ENCODE measurements around the gene MAPKAPK3.

The MAPKAPK3 gene

DNA sequence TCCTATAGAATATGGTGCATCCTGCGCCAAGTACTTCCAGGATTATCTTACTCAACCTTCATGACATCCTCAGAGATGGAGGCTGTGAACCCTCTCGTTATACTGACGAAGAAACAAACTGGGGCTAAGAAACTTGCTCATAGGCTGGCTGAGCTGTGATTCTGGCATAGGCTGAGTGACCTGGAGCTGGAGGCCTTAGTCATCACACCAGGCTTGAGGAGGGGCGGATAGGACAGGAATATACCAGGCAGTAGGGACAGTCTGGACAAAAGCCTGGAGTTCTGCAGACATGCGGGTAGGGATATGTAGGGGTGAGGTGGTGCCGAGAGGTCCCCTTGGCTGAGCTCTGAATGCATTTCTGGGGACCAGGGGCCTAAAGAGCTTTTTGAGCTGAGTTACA, 29.6 kb upstream of the MAPKAPK3 start:
- DNase-seq (ENCODE audit: low read depth in 2 of 2): no peak

DNA sequence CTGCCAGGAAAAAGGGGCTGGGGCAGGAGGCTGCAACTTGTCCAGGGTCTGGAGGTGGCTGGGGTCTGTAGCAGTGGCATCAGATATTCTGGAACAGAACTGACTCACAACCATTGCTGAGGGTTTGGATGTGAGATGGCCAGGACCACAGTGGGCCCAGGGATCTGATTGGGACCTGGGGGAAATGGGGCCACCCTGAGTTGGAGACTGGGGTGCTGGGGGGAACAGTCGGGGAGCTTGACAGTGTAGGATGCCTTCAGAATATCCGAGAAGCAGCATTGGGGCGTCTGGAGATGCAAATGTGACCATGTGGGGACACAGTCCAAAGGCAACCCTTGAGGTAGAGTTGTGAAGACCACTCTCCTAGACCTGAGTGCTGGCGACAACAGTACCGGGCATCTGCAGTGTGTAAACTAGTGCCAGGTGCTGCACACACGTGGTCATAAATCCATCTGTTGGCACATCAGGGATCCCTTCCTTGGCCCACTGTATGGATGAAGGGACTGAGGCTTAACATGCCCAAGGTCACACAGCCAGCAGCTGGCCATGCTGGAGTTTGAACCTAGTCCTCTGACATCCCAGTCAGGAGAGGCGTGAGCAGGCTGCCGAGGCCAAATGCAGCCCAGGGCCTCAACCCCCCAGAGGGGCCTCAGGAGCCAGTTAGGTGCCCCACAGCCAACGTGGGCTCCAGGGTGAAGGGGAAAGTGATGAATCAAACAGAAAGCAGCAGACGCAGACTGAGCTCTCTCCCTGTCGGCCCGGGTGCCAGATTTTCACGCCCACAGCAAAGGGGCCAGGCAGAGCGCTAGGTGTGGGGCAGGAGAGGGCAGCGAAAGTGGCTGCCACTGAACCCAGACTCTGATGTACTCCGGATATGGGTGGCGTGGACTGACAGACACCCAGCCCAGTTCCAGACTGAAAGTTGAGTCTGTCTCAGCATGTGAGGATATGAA, 28.9 kb upstream of the MAPKAPK3 start:
- peak in 1 of 2 donors; percentile 74 for DNase-seq (ENCODE audit: low read depth in 2 of 2)

DNA sequence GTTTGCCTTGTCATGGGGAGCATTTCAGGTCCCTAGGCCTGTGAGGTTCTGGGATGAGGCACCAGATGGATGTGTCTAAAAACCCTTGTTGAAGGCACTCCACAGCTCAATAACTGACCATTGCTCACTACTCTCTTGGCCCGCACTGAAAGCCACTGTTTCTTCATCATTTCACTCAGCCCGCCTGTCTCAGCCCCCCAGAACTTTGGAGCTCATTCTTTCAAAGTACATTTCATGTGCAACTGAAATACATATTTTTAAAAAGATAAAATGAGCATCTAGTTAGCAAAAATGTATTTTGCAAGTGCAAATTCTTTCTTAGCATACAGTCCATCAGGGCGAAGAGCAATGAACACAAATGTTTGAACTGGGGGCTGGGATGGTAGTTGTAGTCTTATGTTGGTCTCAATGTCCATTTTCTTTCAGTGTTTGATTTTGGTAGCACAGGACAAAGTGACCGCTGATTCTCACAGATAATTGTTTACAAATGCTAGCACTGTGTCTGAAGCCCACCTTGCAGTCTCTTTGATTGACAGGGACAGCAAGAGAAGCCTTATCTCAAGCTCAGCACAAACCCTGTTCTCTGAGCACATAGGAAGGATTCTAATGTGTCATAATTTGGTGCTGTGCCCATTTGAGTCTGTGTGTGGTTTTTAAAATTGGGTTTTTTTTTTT, 28.1 kb upstream of the MAPKAPK3 start:
- DNase-seq (ENCODE audit: low read depth in 2 of 2): no peak

DNA sequence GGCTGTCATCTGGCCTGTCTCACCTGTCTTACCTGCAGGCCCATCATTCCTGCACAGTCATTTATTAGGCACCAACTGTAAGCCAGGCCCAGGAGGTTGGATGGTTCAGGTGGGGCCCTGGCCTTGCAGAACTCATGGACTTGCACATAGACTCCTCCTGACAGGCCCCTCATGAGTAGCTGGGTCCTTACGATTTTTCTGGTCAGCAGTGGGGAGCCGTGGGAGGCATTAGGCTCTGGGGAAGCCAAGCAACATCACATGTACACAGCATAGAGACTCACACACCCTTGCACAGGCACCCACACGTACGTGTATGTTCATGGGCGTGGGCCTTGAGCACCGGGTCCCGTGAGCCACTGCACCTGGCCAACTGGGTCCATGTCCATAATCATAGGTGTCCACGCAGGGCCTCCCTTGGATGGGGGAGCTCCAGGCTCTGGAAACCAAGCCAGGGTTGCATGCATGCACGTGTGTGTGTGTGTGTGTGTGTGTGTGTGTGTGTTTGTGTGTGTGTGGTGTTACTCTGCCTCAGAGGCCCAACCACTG, 25.7 kb upstream of the MAPKAPK3 start:
- no peak for DNase-seq (ENCODE audit: low read depth in 2 of 2)

DNA sequence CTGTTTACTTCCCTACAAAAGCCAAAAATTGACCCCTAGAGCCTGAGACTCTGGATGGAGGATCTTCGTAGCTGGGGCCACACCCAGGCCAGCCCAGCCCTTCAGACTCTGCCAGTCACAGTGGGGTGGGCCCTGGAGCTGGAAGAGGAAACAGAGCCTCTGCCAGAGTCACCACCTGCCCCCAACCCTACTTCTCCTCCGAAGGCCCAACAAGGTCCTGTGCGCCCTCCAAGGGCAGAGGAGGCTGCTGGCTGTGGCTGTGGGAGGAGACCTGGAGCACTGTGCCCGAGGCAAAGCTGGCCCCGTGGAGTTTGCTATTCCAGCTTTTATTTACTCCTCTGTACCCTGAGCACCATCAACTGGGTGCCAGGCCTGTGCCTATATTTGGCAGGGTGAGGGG, 24.4 kb upstream of the MAPKAPK3 start:
- DNase-seq (ENCODE audit: low read depth in 2 of 2): no peak

DNA sequence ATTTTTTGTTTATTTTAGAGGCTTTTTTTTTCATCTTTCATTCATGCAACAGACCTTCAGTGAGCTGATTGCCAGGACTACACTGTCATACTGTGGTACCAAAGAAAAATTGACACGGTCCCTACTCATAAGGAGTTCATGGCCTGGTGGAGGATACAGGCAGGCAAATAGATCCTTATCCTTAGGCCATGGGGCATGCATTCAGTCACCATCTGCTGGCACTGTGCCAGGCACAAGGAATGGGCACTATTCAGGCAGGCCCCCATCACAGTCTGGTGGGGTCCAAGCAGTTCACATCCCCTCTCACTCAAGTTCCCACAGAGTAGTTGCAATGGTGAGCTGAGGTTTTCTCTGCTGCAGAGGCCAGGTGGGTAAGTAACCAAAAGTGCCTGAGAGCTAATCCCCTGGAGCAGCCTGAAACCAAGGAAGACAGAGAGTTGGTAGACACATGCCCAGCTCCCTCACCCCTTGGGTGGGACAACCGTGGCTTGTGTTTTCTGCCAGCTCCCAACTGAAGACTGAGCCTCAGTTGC, 22.6 kb upstream of the MAPKAPK3 start:
- no peak for DNase-seq (ENCODE audit: low read depth in 2 of 2)

DNA sequence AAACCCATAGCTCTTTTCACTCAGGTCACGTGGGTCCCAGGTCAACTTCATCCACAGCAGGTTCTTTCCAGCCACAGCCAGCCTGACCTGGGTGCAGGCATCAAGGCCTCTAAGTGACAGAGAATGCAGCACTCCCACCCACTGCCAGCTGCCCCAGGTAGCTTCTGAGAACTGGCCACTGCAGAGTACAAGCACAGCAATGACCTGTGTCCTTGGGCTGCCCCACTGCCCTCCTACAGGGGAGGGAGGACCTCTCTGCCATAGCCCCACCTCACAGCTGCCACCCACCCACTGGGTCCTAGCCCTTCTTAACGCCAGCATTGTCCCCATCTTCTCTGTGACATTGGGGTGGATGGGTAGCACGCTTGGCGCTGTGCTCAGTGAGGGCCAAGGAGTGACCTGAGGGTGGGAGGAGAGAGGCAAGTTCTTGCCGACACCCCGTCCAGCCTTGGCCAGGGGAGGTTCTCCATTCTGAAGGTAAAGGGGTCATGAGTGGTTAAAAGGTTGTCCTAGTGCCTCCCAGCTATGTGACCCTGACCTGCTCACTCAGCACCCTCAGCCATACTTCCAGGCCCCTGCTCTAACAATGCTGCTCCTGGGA, 17.7 kb upstream of the MAPKAPK3 start:
- no peak for DNase-seq (ENCODE audit: low read depth in 2 of 2)

DNA sequence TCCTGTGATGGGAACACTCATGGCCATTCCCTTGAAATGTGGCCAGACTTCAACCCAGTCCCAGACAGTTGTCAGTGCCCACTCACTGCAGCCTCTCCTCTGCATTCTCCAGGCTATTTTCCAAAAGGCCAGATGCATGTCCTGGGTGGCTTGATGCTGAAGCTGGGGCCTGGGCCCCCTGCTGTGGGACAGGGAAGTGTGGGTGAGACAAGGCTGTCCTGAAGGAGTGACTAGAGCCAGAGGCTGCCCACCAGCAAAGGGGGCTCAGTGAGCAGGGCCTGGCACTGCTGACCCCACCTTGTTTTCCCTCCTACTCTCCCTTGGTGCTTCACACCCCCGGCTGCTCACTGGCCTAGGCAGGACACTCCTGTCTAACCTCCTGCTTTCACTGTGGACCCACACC, 17.2 kb upstream of the MAPKAPK3 start:
- DNase-seq (ENCODE audit: low read depth in 2 of 2): no peak

DNA sequence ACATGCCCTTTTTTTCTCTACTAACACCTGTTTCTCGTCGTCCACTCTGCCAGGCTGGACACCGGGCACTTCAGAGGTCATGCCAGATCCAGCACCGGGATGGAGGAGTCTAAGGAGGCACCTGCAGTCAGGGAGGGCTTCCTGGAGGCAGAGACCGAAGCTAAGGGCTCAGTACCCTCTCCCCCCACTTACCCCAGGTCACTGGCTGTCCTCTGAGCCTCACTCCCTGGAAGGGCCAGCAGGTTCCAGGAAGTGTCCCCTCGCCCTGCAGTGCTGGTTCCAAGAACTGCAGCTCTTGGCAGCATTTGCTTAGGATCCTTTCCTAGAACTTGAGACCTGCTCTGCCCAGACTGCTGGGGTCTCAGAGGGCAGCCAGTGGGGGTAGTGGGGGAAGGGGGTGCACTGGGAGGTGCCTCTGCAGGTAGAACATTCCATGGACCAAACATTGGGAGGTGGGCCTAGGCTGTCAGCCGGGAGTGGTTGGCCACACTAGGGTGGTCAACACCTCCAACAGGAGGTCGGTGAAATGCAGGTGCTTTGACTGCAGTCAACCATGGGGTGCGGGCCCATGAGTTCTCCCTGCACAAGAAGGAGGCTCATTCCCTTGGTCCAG, 16.7 kb upstream of the MAPKAPK3 start:
- no peak for DNase-seq (ENCODE audit: low read depth in 2 of 2)

DNA sequence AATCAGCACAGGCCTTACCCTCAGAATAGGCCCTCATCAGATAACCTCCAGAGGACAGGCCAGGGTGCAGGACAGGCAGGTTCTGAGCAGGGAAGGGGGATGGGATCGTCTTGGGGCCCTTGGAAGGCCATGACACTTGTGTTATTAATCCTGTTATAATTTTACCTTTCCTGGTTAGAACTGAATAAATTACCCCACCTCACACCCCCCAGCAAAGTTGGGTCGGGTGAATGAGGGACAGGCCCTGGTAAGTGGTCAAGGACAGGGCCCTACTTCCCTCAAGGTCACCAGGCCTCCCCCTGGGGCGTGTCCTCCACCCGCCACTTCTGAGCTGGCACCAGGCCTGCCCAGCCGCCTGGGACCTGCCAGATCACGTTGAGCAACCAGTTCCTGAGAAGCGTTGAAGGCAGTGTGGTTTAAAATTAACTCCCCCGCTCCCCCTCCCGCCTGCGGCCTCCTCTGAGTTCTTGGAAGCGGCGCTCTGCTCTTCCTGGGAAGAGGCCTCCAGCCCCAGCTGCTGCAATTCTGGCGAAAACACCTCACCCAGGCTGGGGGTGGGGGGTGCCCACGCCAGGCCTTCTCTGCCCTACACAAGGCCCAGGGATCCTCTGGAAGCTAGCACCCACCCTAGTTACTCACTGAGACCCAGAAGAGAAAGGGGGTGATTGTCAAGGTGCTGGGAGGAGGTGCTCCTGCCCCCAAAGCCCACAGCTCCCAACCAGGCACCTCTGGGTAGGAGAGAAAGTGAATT, 15.9 kb upstream of the MAPKAPK3 start:
- DNase-seq (ENCODE audit: low read depth in 2 of 2): peak; percentile 84 to 93

DNA sequence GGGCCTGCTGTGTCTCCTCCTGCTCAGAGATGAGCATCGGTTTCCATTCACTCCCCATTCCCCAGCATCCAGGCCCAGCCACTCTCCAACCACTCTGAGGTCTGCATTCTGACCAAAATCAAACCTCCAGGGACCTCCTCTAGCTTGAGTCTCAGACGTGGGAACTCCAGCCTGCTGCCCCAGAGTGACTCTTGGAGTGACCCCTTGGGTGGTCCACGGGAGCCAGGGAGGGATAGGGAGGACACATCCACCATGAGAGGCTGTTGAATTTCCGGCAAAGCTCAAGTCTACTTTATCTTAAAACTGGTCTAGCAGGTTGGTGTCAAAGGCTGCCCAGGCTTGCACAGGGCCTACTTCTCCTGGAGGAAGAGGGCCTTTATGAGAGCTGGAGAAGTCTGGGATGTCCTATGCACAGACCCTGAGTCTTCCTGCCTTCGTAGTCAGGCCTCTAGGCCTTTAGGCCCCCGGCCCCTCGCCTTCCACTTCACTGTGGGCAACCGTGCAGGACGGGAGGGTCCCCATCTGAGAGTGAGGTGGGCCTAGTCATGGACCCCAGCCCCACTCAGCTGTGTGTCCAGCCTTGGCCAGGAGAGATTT, 14.3 kb upstream of the MAPKAPK3 start:
- no peak for DNase-seq (ENCODE audit: low read depth in 2 of 2)

DNA sequence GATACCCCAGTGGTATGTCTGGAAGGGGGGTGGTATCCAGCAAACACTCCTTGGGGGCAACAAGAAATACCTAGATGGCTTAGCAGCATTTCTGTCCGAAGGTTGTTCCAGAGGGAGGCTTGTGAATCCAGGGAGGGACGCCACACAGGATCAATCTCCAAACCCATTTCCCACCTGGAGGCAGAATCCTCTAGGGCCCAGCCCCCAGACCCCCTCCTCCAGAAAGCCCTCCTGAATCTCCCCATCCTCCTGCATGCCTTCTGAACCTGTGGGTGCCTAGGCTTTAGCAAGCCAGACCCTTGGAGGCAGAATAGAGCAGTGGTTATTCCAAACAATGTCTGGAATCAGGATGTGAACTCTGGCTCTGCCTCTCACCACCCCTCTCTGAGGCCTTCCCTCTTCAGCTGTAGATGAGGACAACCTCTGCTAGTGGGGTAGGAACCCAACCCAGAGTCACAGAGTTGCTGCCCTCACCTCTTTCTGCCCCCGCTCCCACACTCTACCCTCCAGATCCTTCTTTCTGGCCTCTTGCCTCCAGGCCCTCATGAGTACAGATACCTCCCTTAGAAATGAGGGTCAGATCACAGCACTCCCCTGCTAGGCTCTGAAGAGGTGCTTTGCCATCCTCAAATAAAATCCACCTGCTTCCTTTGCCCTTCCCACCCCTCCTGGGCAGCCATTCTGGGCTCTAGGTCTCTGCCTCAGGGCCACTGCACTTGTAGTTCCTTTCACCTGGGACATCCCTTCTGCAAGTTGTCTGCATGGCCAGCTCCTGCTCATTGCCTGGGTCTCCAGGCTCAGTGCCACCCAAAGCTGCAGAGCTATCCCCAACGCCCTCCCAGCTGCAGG, 13.5 kb upstream of the MAPKAPK3 start:
- no peak for DNase-seq (ENCODE audit: low read depth in 2 of 2)

DNA sequence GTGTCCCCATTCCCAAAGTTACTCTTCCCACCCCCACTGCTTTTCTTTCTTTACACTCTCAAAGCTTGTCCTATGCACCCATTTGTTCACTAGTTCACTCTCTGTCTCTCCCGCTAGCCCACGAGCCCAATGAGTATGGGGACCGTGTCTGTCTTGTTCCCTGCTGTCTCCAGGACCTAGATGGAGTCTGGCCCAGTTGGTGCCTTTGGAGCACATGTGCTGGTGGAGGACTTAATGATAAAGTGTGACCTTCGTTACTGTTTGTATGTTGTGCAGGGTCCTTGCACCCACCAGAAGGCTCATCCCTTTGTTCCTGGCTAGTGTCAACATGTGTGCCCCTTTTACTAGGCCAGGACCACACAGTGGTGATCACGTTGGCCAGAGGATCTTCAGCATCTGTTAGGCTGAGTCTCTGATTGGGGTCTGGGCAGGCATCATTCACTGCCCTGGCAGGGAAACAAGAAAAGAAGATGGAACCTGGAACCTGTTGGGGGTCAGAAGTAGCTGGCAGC, 12.8 kb upstream of the MAPKAPK3 start:
- DNase-seq (ENCODE audit: low read depth in 2 of 2): no peak

DNA sequence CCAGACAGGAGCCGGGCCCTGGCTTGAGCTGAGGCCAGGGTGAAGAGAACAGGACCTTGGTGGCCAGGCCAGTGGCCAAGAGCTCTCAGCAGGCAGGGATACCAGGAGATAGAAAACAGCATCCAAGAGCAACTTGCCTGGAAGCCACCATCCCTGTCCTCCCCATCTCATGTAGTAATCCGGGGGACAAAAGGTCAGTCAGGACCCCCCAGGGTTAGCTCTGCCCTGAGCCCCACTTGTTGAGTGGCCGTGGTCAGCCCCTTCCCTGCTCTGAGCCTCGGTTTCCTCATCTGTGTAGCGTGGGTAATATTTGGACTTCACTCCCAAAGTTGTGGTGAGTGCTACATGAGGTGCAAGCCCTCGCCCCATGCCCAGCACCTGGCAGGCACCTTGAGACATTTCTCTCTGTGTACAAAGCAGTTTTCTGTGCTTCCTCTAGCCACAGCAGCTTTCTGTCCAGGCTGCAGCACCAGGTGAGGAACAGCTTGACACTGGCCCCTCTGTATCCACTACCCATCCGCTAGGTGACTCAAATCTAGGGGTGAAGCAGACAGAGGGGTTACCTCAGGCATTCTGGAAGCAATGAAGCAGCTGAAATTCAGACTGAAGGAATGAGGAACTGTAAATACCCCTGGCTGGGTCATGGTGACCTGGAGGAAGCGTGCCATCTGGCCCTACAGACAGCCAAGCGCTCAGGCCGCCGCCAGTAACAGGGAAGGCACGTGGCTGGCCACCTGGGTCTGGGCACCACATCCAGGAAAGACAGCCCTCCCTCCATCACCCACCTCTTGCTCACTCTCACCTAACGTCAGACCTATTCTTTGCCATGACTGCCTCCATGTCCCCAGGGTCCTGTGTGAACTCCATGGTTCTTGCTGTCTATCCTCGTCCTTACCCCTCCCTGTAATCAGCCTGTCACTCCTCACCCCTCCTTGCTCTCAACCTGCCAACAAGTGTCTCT, 12.0 kb upstream of the MAPKAPK3 start:
- DNase-seq (ENCODE audit: low read depth in 2 of 2): no peak

DNA sequence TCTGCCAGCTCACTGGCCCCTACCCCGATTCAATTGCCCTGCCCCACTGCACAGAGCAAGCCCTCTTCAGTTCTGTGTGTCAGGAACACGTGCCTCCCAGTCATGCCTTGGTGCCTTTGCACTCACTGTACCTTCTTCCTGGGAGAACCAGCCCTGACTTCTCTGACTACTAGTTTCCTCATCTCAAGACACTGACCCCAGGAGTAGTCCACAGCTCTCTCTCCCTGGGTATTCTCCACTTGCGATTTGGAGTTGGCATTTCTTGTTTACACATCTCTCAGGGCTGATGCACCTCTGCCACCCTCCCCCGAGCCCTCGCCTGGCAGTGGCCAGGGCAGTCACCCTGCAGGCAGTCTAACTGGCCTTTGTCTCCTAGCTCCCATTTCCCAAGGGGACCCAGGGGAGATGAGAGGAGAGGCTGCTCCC, 11.0 kb upstream of the MAPKAPK3 start:
- DNase-seq (ENCODE audit: low read depth in 2 of 2): no peak

DNA sequence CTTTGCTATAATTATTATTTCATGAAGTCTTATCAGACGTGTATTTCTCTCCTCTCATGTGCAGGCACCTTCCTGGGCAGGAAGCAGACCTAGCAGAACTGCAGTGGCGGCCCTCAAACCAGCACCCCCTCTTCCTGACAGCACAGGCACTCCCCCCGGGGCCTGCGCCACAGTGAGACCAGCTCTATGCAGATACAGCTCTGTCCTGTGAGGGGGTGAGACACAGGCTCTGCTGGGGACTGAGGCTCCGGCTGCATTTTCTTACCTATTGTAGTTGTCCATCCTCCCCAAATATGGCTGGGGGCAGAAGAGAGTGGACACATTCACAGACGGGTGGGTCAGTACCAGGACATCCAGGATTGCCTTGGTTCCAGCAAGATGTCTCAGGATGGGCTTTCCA, 10.4 kb upstream of the MAPKAPK3 start:
- DNase-seq (ENCODE audit: low read depth in 2 of 2): no peak

DNA sequence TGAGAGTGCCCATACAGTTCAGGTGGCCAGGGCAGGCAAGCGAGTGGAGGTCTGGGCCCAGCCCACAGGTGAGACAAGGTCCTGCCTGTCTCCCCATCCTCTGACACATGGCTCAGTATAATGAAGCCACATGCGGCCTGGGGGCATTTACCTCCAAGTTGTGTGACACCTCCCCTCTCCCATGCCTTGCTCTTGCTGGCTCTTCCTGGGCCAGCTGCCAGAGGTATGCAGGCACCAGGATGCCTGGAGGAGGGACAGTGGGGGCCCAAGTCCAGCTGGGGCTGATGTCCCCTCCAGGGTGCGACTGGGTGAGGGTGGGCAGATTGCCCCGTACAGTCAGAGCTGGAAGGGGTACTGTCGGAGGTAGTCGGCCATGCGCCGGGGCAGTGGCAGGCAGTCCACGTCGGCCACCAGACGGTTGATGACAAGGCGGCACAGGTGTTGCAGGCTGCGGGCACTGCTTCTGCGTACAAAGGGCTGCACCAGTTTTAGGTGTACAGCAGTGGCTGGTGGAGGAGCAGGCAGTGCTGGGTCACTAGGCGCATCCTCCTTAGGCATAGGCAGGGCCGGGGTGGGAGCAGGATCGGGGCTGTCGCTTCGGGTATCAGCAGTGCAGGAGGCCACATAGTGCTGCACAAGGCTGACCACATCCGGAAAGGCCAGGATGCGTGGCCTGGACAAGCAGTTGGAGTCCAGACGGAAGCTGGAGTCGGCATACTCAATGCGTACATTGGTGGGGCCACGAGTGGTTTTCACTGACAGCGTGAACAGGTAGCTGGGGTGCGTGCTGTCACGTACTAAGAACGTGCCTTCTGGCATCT, 9.5 kb upstream of the MAPKAPK3 start:
- no peak for DNase-seq (ENCODE audit: low read depth in 2 of 2)
